WERI-Rb-1 (cell line): Measurements from ENCODE around the gene PDE9A.
"Not testable (repeated sequence)": the region's sequence is repeated elsewhere in the genome, so short reads cannot be mapped to it uniquely, and the experiment has no call there.

ENCODE experiments used
- DNase-seq: peaks from one replicate; pipeline ENCODE4 v3.0.0-alpha.2; 2020
- H3K27ac ChIP-seq: fragments of 250-450 bp; sonication (Bioruptor Pico); 2 replicates; pipeline ENCODE4 v1.5.1; 2020; ENCODE audit warnings: mild to moderate bottlenecking, moderate library complexity
- H3K27me3 ChIP-seq: fragments of 250-450 bp; sonication (Bioruptor Pico); 2 replicates; pipeline ENCODE4 v1.5.1; 2021; ENCODE audit warnings: mild to moderate bottlenecking, low read depth, moderate library complexity; ENCODE audit not compliant: insufficient read depth, severe bottlenecking
- H3K36me3 ChIP-seq: fragments of 250-450 bp; sonication (Bioruptor Pico); 2 replicates; pipeline ENCODE4 v1.5.1; 2020; ENCODE audit warnings: mild to moderate bottlenecking, moderate library complexity
- H3K4me3 ChIP-seq: 2 replicates; pipeline ENCODE4 v1.5.1; 2011; ENCODE audit warnings: low read depth, mild to moderate bottlenecking, control low read depth, low read length
- H3K9me3 ChIP-seq: fragments of 250-450 bp; sonication (Bioruptor Pico); 2 replicates; pipeline ENCODE4 v1.5.1; 2021; ENCODE audit warnings: mild to moderate bottlenecking, moderate library complexity; ENCODE audit not compliant: severe bottlenecking
- TF ChIP-seq, protein P1 (sequence below): IDR thresholded peaks from 2 replicates; pipeline ENCODE4 v1.5.1; 2011; ENCODE audit warnings: low read depth, mild to moderate bottlenecking, control low read depth, inconsistent platforms, low read length

The PDE9A gene

GRCh38 chr21:42807938-42808613, 154.7 kb downstream of the PDE9A start:
- no peaks in the 10 kb centered on the region for H3K27me3 ChIP-seq
- H3K36me3 ChIP-seq: no peaks in the 10 kb centered on the region
- TF ChIP-seq, protein P1, sequence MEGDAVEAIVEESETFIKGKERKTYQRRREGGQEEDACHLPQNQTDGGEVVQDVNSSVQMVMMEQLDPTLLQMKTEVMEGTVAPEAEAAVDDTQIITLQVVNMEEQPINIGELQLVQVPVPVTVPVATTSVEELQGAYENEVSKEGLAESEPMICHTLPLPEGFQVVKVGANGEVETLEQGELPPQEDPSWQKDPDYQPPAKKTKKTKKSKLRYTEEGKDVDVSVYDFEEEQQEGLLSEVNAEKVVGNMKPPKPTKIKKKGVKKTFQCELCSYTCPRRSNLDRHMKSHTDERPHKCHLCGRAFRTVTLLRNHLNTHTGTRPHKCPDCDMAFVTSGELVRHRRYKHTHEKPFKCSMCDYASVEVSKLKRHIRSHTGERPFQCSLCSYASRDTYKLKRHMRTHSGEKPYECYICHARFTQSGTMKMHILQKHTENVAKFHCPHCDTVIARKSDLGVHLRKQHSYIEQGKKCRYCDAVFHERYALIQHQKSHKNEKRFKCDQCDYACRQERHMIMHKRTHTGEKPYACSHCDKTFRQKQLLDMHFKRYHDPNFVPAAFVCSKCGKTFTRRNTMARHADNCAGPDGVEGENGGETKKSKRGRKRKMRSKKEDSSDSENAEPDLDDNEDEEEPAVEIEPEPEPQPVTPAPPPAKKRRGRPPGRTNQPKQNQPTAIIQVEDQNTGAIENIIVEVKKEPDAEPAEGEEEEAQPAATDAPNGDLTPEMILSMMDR: no peak
- no peak for DNase-seq
- no peaks in the 10 kb centered on the region for H3K9me3 ChIP-seq
- H3K27ac ChIP-seq: no peak overlapping the region
- H3K4me3 ChIP-seq: no peak overlapping the region

DNA sequence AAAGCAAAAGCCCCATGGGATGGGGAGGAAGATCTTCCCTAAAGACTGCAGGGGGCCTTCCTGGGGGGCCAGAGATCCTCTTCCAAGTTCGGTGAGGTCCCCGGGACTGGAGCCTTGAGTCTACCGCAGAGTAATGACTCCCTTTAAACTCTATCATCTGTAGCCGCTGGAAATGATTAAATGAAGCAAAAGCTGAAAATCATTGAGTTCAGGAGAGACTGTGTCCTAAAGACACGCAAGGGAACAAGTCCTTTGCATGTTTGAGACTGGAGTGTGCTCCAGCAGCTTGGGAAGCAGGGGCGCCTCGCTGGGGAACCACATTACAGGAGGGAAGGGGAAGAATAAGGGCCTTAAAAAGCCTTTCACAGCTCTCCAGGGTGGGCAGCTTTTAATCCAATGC, 155.8 kb downstream of the PDE9A start:
- Histone ChIP-seq H3K27ac (no peak overlapping the region), H3K27me3 (no peaks in the 10 kb centered on the region)
- TF ChIP-seq, protein P1: no peak

GRCh38 chr21:42809577-42810475, 156.4 kb downstream of the PDE9A start:
- peaks cover 5% of the 10 kb centered on the region for H3K9me3 ChIP-seq
- no peak for DNase-seq
- no peak overlapping the region for H3K4me3 ChIP-seq
- H3K27me3 ChIP-seq: no peaks in the 10 kb centered on the region
- H3K27ac ChIP-seq: no peak overlapping the region
- H3K36me3 ChIP-seq: no peaks in the 10 kb centered on the region
- TF ChIP-seq, protein P1: no peak

More for the DNA sequence above, 155.8 kb downstream of the PDE9A start:
- Histone ChIP-seq H3K36me3 (no peaks in the 10 kb centered on the region), H3K4me3 (no peak overlapping the region), H3K9me3 (peaks cover under 1% of the 10 kb centered on the region)
- no peak for DNase-seq

DNA sequence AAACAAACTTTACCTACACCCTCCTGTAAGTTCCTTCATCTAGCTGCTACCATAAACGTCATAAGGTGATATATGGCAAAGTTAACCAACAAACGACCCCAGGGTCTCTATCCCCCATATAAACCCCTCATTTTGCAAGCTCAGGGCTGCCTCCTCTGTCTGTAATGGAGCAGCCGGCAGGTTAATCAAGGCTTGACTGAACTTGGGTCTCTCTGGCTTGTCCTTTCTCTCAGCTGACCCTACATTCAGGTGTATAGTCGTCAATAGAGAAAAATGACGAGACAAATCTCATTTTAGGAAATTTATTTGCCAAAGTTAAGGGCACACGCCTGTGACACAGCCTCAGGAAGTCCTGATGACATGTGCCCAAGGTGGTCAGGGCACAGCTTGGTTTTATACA, 158.5 kb downstream of the PDE9A start:
- TF ChIP-seq, protein P1: no peak
- Histone ChIP-seq H3K36me3 (no peaks in the 10 kb centered on the region), H3K9me3 (peaks cover 22% of the 10 kb centered on the region), H3K27me3 (no peaks in the 10 kb centered on the region), H3K4me3 (no peak overlapping the region), H3K27ac (no peak overlapping the region)
- no peak for DNase-seq

DNA sequence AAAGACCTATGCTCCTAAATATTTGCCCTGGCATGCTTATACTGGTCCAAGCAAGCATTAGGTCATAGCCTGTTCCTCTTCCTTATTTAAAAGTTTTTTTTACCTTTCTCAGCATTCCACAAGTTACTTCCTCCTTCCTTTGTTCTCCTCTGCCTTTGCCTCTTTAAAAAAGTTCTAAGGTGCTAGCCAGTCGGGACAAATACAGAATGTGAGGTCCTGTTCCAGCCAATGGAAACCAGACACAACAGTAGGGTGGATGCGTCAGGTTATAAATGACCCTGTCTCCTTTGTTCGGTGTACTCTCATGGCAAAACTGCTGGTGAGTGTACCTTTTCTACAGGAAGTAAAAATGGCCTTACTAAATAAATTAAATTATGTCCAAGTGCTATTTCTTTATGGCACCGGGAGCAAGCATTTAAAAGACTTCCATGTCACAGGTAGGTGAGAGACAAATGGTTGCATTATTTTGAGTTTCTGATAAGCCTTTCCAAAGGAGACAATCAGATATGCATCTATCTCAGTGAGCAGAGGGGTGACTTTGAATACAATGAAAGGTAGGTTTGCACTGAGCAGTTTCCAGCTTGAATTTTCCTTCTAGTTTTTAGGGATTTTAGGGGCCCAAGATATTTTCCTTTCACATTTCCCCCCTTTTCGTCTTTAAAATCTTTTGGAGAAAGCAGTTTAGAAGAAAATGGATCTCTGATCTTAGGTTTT, 159.3 kb downstream of the PDE9A start:
- H3K27me3 ChIP-seq, H3K27ac ChIP-seq, H3K36me3 ChIP-seq, DNase-seq, H3K4me3 ChIP-seq: not testable (repeated sequence)
- peaks cover 24% of the 10 kb centered on the region for H3K9me3 ChIP-seq

DNA sequence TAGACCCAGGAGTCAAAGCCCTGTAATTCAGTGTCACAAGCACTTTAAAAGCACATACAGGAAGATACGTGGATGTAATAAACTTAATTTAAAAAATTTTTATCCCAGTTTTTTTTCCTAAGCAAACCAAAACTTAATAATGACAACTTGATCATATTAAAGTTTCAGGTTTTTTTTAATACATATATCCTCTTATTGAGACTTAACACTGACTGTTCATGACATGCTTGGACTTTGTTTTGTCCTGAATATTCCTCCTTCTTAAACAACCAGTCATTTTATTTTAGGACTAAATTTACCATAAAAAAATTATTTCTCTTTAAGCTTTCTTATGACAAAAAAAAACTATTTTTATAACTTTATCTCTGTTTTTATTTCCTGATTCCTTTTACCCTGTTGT, 161.8 kb downstream of the PDE9A start:
- Histone ChIP-seq H3K4me3 (no peak overlapping the region), H3K36me3 (no peaks in the 10 kb centered on the region), H3K27ac (no peak overlapping the region), H3K27me3 (no peaks in the 10 kb centered on the region), H3K9me3 (peaks cover 24% of the 10 kb centered on the region)
- DNase-seq: no peak
- TF ChIP-seq, protein P1: no peak
